Measurements from ENCODE around the gene SF1.

- TF ChIP-seq CTCF (IDR thresholded peaks at IDR 0.05) (no peak), POLR2AphosphoS5 (IDR thresholded peaks at IDR 0.05) (no peak), POLR2A (IDR thresholded peaks at IDR 0.05) (no peak), EP300 (IDR thresholded peaks at IDR 0.05) (no peak)
These were observed 58.9 kb downstream of the SF1 start for GRCh38 chr11:64719406-64719805.
